GM21360 (cell line): Measurements from ENCODE around the gene DYNLT2.
A peak's percentile ranks its signal among the peaks of the same experiment; 100 is the strongest.

Experiments used
- ATAC-seq: cut with Tn5 transposase; IDR thresholded peaks from one replicate; pipeline ENCODE4 v1.9.1; 2021; ENCODE audit warnings: mild to moderate bottlenecking, moderate library complexity; ENCODE audit not compliant: unreplicated experiment

DYNLT2 gene

DNA sequence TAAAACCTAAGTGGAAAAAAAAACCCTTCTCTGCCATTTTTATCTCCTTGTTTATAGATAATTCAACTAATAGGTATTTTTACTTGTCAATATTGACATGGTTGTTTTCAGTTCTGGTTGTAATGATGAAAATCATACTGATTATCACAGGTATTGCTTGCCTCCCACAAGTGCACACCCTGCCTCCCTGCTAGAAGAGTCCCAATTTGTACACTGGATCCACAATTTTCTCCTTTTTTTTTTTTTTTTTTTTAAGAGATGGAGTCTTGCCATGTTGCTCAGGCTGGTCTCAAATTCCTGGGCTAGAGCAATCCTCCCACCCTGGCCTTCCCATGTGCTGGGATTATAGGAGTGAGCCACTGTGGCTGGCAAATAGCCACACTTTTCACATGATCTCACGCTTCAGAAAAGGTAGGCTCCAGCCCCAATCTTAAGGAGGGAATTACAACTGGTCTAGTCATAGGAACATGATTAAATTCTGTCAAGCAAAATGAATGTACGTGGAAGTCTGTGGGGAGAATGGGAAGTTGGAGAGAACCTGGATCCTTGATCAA lies 12.3 kb downstream of the DYNLT2 start:
- no peak for ATAC-seq

- no peak for ATAC-seq
These were observed 13.0 kb downstream of the DYNLT2 start for GRCh38 chr6:169738204-169738975.

DNA sequence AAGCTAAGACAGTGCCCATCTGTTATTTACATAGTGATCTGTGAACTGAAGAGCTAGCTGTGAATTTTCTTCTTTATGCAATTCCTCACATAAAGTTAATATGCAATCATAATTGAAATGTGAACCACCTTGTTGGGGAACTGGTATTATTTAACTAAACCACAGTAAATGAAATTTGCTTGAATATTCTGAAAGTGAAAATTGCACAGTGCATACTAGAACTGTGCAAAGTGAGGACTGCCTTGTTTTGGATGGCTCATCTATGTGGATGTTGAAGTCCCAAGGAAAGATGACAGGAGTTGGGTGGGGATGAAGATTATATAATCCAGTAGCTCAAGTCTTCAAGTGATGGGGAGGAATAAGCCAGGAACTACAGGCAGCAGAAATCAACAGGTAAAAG lies 21.4 kb downstream of the DYNLT2 start:
- ATAC-seq, result no peak

- ATAC-seq, result no peak
These were observed 24.4 kb downstream of the DYNLT2 start for GRCh38 chr6:169726963-169727362.

DNA sequence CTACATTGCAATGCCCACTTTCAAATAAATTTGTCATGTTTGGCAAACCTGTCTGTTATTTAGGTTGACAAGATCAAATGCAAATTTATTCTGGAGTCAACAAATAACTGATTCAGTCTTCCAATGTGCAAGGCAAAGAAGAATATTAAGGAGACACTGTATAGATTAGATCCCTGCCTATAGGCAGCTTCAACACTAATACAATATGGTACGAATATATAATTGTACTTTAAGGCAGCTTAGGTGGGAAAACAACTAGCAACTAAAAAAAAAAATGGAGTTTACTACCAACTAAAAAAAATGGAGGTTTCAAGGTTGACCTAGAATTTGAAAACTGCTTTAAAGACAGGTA lies 25.3 kb downstream of the DYNLT2 start:
- ATAC-seq, result no peak

GRCh38 chr6:169725125-169726048 lies 26.0 kb downstream of the DYNLT2 start:
- no peak for ATAC-seq

- peak; percentile 44 for ATAC-seq
These were observed 26.8 kb downstream of the DYNLT2 start, which contains the start of gene PHF10 for GRCh38 chr6:169724494-169725124. PHF10 (minus strand) TSS chr6:169724500; CDS start chr6:169723931, 569 bp downstream.

GRCh38 chr6:169723991-169724493 lies 27.3 kb downstream of the DYNLT2 start:
- ATAC-seq, result peak; percentile 35

DNA sequence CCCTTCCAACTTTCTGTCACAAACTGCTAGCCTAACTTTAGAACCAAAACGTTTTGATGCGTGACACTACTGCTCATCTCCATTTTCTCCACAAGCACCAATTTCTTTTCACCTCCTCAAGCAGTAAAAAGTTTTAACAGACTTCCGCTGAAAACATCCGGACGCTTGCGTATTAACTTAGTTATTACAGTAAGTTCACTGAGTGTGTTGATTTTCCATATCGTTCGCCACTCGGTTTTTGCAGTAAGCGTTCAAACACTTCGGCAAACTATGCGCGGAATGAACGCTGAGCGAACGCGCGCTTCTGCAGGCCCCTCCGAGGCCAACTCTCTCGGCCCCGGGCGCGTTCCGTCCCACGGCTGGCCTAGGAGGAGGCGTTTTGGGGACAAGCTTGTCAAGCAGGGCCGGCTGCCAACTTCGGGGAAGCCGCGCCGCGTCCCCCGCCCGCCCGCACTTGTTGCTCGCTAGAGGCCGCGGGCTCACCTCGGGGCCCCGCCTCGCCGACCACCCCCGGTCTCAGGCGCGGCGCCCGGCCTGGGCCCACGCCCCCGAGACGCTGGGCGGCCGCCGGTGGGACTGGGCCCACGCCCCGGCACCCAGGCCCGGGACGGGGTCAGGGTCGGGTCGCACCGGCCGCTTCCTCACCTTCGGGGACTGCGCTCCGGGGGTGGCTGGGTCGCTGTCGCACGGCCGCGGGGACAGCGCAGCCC lies 28.0 kb downstream of the DYNLT2 start:
- peak; percentile 35 for ATAC-seq

DNA sequence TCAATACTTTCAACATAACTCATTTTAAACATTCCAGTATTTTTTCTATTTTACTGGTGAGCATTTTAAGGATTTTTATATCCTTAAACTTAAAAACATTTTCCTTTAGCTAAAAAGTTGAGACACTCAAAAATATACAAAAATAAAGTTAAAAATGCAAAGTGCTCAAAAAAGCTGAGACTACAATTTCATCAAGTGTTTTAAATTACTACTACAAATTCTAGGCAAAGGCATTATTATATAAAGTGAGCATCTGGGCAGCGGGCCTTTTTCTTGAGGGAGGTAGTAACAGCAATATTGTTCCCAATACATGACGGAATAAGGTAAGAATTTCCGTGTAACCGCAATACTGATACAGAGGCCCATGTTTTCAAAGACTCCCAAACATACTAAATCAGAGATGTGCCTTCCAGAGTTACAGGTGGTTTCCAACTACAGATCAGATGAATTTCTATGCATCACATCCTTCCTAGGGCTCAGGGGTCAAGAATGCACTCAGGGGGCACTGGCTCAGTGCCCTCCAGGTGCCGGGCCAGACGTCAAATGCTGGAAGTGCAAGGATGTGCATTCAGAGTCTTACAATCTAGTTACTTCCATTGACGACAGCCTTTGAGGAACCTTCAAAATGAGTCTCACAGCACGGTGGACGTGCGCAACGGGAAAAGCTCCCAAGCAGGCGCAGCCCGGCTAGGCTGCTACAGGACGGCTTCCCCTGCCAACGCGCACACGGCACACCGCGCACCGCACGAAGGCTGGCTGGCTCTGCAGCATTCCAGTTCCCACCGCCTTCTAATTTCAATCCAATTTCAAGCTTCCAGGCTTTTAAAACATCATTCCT lies 28.8 kb downstream of the DYNLT2 start:
- peak; percentile 23 for ATAC-seq

DNA sequence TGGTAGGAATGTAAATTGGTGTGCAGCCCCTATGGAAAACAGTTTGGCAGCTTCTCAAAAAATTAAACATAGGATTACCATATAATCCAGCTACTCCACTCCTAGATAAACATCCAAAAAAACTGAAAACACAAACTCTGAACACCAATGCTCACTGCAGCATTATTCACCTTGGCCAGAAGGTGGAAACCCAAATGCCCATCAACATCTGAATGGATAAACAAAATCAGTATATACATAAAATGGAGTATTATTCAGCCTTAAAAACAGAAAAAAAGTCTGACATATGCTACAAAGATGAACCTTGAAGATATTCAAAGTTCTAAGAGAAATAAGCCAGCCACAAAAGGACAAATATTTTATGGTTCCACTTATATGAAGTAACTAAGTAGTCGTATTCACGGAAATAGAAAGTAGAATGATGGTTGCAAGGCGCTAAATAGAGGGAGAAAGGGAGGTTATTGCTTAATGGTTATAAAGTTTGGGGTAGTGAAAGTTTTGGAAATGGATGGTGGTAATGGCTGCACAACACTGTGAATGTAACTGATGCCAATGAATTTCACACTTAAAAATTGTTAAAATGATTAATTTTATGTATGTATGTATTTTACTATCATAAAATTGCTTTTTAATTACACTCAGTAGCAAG lies 31.0 kb downstream of the DYNLT2 start:
- no peak for ATAC-seq

GRCh38 chr6:169719117-169719516 lies 32.3 kb downstream of the DYNLT2 start:
- ATAC-seq, result no peak

- ATAC-seq, result no peak
These were observed 36.8 kb downstream of the DYNLT2 start for GRCh38 chr6:169714595-169714994.

GRCh38 chr6:169714178-169714577 lies 37.2 kb downstream of the DYNLT2 start:
- no peak for ATAC-seq

DNA sequence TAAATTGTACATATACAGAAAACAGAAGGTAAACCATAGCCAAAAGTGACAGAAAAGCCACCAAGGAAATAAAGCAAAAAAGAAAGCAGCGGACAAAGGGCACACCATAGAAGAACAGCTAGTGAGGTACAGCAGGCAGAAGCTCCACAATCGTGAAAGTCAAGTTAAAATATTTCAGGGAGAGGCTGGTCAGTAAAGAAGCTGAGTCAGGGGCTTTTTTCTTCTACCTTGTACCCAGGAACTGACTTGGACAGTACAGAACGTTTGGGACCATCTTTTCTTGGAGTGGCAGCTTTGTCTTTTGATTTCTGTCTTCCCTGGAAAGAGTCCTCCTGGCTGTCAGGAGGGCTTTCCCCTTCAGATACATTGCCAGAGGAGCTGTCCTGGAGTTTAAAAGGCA lies 41.4 kb downstream of the DYNLT2 start:
- ATAC-seq, result no peak

- no peak for ATAC-seq
These were observed 42.1 kb downstream of the DYNLT2 start for GRCh38 chr6:169709293-169709692.

- ATAC-seq, result no peak
These were observed 43.6 kb downstream of the DYNLT2 start for GRCh38 chr6:169707772-169708171.

GRCh38 chr6:169702840-169703246 lies 48.5 kb downstream of the DYNLT2 start:
- peak; percentile 3 for ATAC-seq
